GM12891 (cell line): ENCODE data around the gene ESPNL.

Experiments
- POLR2A ChIP-seq: IDR thresholded peaks from 2 replicates; pipeline ENCODE4 v1.6.1; 2011; ENCODE audit warnings: low read depth, low read length, control low read depth
- POLR2AphosphoS5 ChIP-seq: IDR thresholded peaks from 2 replicates; pipeline ENCODE4 v1.6.1; 2011; ENCODE audit warnings: low read depth, low read length, control low read depth
- POU2F2 ChIP-seq: IDR thresholded peaks from 2 replicates; pipeline ENCODE4 v1.6.1; 2011; ENCODE audit warnings: low read depth, mild to moderate bottlenecking, control low read depth, low read length, moderate library complexity
- TAF1 ChIP-seq: IDR thresholded peaks from 2 replicates; pipeline ENCODE4 v1.6.1; 2011; ENCODE audit warnings: low read depth, low read length, control low read depth

DNA sequence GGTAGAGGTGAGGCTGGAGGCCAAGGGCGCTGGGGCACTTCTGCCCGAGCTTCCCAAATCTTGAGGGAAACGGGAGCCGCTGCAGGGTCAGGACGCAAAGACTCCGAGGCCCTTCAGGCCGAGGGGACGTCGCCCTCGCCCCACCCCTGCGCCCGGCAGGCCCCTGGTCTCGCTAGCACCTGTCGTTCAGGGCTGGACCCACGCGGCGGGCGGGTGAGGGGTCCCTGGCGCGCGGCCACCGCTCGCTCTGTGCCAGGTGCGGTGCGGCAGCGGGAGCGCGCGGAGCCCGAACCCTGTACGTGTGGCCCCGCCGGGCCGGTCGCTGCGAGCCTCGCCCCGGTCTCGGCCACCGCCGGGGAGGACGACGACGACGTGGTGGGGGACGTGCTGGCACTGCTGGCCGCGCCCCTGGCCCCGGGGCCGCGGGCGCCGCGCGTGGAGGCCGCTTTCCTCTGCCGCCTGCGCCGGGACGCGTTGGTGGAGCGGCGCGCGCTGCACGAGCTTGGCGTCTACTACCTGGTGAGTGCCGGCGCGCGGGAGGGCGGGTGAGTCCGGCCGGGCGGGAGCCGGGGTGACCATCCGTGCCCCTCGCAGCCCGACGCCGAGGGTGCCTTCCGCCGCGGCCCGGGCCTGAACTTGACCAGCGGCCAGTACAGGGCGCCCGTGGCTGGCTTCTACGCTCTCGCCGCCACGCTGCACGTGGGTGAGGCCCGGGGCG, 63.5 kb downstream of the ESPNL start:
- TF ChIP-seq POLR2A: no peak
- no peak for TF ChIP-seq TAF1
- no peak for TF ChIP-seq POLR2AphosphoS5
- TF ChIP-seq POU2F2: no peak
